Globus pallidus (tissue), 1 donor: ENCODE measurements around the gene NUDT1.

Source experiments
- DNase-seq: peaks from one replicate; pipeline ENCODE4 v3.0.0-alpha.2; 2015; ENCODE audit warnings: low spot score

Gene NUDT1

GRCh38 chr7:2241580-2242540 lies at the start of gene NUDT1, which contains the start of gene MRM2:
Gene NUDT1, plus strand, starts transcription at chr7:2242226. Its CDS starts 2,349 bp downstream, at chr7:2244575.
Gene MRM2, minus strand, starts transcription at chr7:2242205. Its CDS starts 36 bp downstream, at chr7:2242169.
- DNase-seq: peak; percentile 73

GRCh38 chr7:2192831-2193534 lies 49.0 kb upstream of the NUDT1 start:
- no peak for DNase-seq

GRCh38 chr7:2193575-2194305 lies 48.3 kb upstream of the NUDT1 start:
- no peak for DNase-seq

GRCh38 chr7:2195400-2196246 lies 46.4 kb upstream of the NUDT1 start:
- DNase-seq: peak; percentile 56

- no peak for DNase-seq
These were observed 45.3 kb upstream of the NUDT1 start for GRCh38 chr7:2196381-2197378.

- DNase-seq: no peak
These were observed 44.4 kb upstream of the NUDT1 start for GRCh38 chr7:2197436-2198155.

GRCh38 chr7:2198206-2198605 lies 43.8 kb upstream of the NUDT1 start:
- no peak for DNase-seq

GRCh38 chr7:2198760-2199159 lies 43.3 kb upstream of the NUDT1 start:
- DNase-seq: no peak

GRCh38 chr7:2199528-2199927 lies 42.5 kb upstream of the NUDT1 start:
- no peak for DNase-seq

GRCh38 chr7:2199956-2200583 lies 42.0 kb upstream of the NUDT1 start:
- no peak for DNase-seq

GRCh38 chr7:2200584-2200980 lies 41.4 kb upstream of the NUDT1 start:
- DNase-seq: no peak

GRCh38 chr7:2201128-2201527 lies 40.9 kb upstream of the NUDT1 start:
- DNase-seq: no peak

- no peak for DNase-seq
These were observed 40.2 kb upstream of the NUDT1 start for GRCh38 chr7:2201686-2202360.

GRCh38 chr7:2202361-2202761 lies 39.7 kb upstream of the NUDT1 start:
- DNase-seq: peak; percentile 42

GRCh38 chr7:2202901-2203765 lies 38.9 kb upstream of the NUDT1 start:
- DNase-seq: no peak

GRCh38 chr7:2203766-2204300 lies 38.2 kb upstream of the NUDT1 start:
- DNase-seq: no peak

GRCh38 chr7:2204446-2204845 lies 37.6 kb upstream of the NUDT1 start:
- no peak for DNase-seq
